ENCODE data around the gene IL1R1. TPM values are rescaled to one million over a fixed set of nuclear protein-coding genes. Genes with fewer than 3 reads are reported as not detected.
A peak's percentile ranks its signal among the peaks of the same experiment; 100 is the strongest.

The IL1R1 gene
- total and polyA plus RNA-seq, 10 of the 15 experiments (the other 5 are each of a cell fraction or from before 2014, with no cell fraction given) = 0.17 to 13.2 (median 0.53) TPM

DNA sequence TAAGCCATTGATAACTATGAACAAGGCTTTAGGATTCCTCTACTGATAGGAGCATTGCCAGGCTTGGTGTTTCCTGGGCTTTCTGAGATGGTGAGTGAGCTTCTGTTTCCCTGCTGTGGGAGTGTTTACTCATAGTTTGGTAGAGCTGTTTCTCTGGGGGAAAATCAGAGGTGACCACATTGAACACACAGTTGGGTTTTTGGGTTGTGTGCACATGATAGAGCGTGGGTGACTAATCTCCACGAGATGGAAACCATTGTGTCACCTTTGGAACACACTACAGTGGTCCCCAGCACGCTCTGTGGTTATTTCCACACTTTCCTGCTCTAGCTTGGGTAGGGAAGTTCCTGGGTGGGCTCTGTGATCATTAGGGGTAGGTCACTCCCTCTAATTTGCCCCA lies 5.4 kb downstream of the IL1R1 start (continued):
- TF ChIP-seq MXI1 (IDR thresholded peaks at IDR 0.05; ENCODE audit: low read depth, low read length) = no peak
- no peak for TF ChIP-seq NR2C1 (IDR thresholded peaks at IDR 0.05)
- no peak for TF ChIP-seq USF1 (IDR thresholded peaks at IDR 0.05; ENCODE audit: borderline replicate concordance, extremely low read length, insufficient read depth, low read depth, low read length)
- TF ChIP-seq IKZF1 (conservative IDR thresholded peaks at IDR 0.05) = peak; percentile 51
- no peak for TF ChIP-seq NFYB (IDR thresholded peaks at IDR 0.05; ENCODE audit: insufficient read depth, low read depth, low read length)
- TF ChIP-seq, protein P1, sequence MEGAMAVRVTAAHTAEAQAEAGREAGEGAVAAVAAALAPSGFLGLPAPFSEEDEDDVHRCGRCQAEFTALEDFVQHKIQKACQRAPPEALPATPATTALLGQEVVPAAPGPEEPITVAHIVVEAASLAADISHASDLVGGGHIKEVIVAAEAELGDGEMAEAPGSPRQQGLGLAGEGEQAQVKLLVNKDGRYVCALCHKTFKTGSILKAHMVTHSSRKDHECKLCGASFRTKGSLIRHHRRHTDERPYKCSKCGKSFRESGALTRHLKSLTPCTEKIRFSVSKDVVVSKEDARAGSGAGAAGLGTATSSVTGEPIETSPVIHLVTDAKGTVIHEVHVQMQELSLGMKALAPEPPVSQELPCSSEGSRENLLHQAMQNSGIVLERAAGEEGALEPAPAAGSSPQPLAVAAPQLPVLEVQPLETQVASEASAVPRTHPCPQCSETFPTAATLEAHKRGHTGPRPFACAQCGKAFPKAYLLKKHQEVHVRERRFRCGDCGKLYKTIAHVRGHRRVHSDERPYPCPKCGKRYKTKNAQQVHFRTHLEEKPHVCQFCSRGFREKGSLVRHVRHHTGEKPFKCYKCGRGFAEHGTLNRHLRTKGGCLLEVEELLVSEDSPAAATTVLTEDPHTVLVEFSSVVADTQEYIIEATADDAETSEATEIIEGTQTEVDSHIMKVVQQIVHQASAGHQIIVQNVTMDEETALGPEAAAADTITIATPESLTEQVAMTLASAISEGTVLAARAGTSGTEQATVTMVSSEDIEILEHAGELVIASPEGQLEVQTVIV (IDR thresholded peaks at IDR 0.05; ENCODE audit: borderline replicate concordance, partially characterized antibody) = no peak
- TF ChIP-seq SMC3 (IDR thresholded peaks at IDR 0.05; ENCODE audit: borderline replicate concordance, low read length) = no peak
- no peak for TF ChIP-seq SREBF2 (IDR thresholded peaks at IDR 0.05; ENCODE audit: low read length)
- peak; percentile 46 to 68; a peak in 3 of 4 replicates for TF ChIP-seq IKZF2 (IDR thresholded peaks at IDR 0.05)
- TF ChIP-seq, protein P2, sequence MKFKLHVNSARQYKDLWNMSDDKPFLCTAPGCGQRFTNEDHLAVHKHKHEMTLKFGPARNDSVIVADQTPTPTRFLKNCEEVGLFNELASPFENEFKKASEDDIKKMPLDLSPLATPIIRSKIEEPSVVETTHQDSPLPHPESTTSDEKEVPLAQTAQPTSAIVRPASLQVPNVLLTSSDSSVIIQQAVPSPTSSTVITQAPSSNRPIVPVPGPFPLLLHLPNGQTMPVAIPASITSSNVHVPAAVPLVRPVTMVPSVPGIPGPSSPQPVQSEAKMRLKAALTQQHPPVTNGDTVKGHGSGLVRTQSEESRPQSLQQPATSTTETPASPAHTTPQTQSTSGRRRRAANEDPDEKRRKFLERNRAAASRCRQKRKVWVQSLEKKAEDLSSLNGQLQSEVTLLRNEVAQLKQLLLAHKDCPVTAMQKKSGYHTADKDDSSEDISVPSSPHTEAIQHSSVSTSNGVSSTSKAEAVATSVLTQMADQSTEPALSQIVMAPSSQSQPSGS (IDR thresholded peaks at IDR 0.05; ENCODE audit: low read length) = no peak
- no peak for TF ChIP-seq REST (IDR thresholded peaks at IDR 0.05; ENCODE audit: low read depth, low read length)
- TF ChIP-seq BCL11A (IDR thresholded peaks at IDR 0.05; ENCODE audit: low read depth, low read length) = peak; percentile 46; the same call in 1 of the 2 replicates
- no peak for TF ChIP-seq ASH2L (IDR thresholded peaks at IDR 0.05; ENCODE audit: borderline replicate concordance, low read depth)
- no peak for TF ChIP-seq MYC (IDR thresholded peaks at IDR 0.05; ENCODE audit: insufficient read depth, insufficient read length, insufficient replicate concordance, low read length, severe bottlenecking)
- TF ChIP-seq POLR2AphosphoS2 (IDR thresholded peaks at IDR 0.05; ENCODE audit: low read depth, low read length) = no peak
- TF ChIP-seq PKNOX1 (IDR thresholded peaks at IDR 0.05) = no peak
- no peak for TF ChIP-seq SPI1 (IDR thresholded peaks at IDR 0.05; ENCODE audit: borderline replicate concordance, insufficient read depth, low read depth, low read length)
